ENCODE measurements around the gene RPS14. TPM values are rescaled to one million over a fixed set of nuclear protein-coding genes. Genes with fewer than 3 reads are reported as not detected.

The RPS14 gene
- total RNA-seq (1,000 to 10,000 TPM; 5,539 to 5,586 TPM), polyA plus RNA-seq (over 10,000 TPM in 2 of 3 donors, 1,000 to 10,000 TPM in 1; 9,910 to 11,694 (median 11,598) TPM), total RNA-seq (1,081 to 1,901 (median 1,325) reads per million in 6 experiments)

- H3K36me3 Mint-ChIP-seq, result peaks cover 14 to 42% (median 20%) of the 10 kb centered on the region in 3 donors
Observed at GRCh38 chr5:150449517-150450339, at the start of gene RPS14. Gene RPS14 (minus strand): TSS chr5:150449739. CDS start chr5:150447733, 2,006 bp downstream.

GRCh38 chr5:150498971-150499370 is 49.4 kb upstream of the RPS14 start:
- POLR2A ChIA-PET, result no interaction called here
- Mint-ChIP-seq H3K4me1 (peaks cover 0 to 2% (median 0%) of the 10 kb centered on the region in 4 donors), H3K4me3 (no peak overlapping the region), H3K36me3 (no peaks in the 10 kb centered on the region), H3K27me3 (no peaks in the 10 kb centered on the region), H3K27ac (no peak overlapping the region), H3K9me3 (no peaks in the 10 kb centered on the region)
- no peak for DNase-seq
- ATAC-seq, result no peak

More at GRCh38 chr5:150449517-150450339, at the start of gene RPS14:
- DNase-seq (peak; percentile 87 to 99 (median 94)), ATAC-seq (peak; percentile 91)
- H3K9me3 Mint-ChIP-seq, result peaks cover 0 to 1% (median 0%) of the 10 kb centered on the region in 9 donors
- POLR2A ChIA-PET, result interaction anchor here (0.5 to 2.7 kb wide), 20 partner anchors 9 to 1321 kb away, joined by 3 to 56 read pairs (median 4); partner anchors contain the start of genes CD74, DCTN4, GM2A and HMGXB3
- peaks cover 16 to 46% (median 33%) of the 10 kb centered on the region in 4 donors for H3K4me1 Mint-ChIP-seq
- peak within 1 kb of the TSS; percentile 88 to 100 (median 97) for H3K4me3 Mint-ChIP-seq
- H3K27me3 Mint-ChIP-seq, result no peaks in the 10 kb centered on the region
- peak within 1 kb of the TSS; percentile 98 to 100 (median 100) for H3K27ac Mint-ChIP-seq

- ATAC-seq (no peak), DNase-seq (no peak)
- Mint-ChIP-seq H3K27ac (no peak overlapping the region), H3K4me1 (peaks cover 0 to 2% (median 0%) of the 10 kb centered on the region in 4 donors), H3K9me3 (no peaks in the 10 kb centered on the region), H3K27me3 (no peaks in the 10 kb centered on the region), H3K4me3 (no peak overlapping the region), H3K36me3 (no peaks in the 10 kb centered on the region)
- POLR2A ChIA-PET, result no interaction called here
Observed at GRCh38 chr5:150498501-150498900, 49.0 kb upstream of the RPS14 start.

- H3K4me1 Mint-ChIP-seq, result peaks cover 0 to 2% (median 0%) of the 10 kb centered on the region in 4 donors
- H3K36me3 Mint-ChIP-seq, result no peaks in the 10 kb centered on the region
- no peak for DNase-seq
- no peak overlapping the region for H3K27ac Mint-ChIP-seq
- no peaks in the 10 kb centered on the region for H3K27me3 Mint-ChIP-seq
- no peak overlapping the region for H3K4me3 Mint-ChIP-seq
- POLR2A ChIA-PET, result no interaction called here
- ATAC-seq, result no peak
- no peaks in the 10 kb centered on the region for H3K9me3 Mint-ChIP-seq
Observed at GRCh38 chr5:150497989-150498317, 48.4 kb upstream of the RPS14 start.

- ATAC-seq (no peak), DNase-seq (no peak)
- no peak overlapping the region for H3K4me3 Mint-ChIP-seq
- no peaks in the 10 kb centered on the region for H3K36me3 Mint-ChIP-seq
- no peaks in the 10 kb centered on the region for H3K27me3 Mint-ChIP-seq
- H3K27ac Mint-ChIP-seq, result no peak overlapping the region
- H3K4me1 Mint-ChIP-seq, result peaks cover 0 to 2% (median 0%) of the 10 kb centered on the region in 4 donors
- no peaks in the 10 kb centered on the region for H3K9me3 Mint-ChIP-seq
- POLR2A ChIA-PET, result no interaction called here
Observed at GRCh38 chr5:150497274-150497988, 47.9 kb upstream of the RPS14 start.

- Mint-ChIP-seq H3K4me1 (peaks cover 0 to 2% (median 0%) of the 10 kb centered on the region in 4 donors), H3K9me3 (no peaks in the 10 kb centered on the region), H3K27me3 (no peaks in the 10 kb centered on the region), H3K27ac (no peak overlapping the region), H3K4me3 (no peak overlapping the region), H3K36me3 (no peaks in the 10 kb centered on the region)
- POLR2A ChIA-PET, result no interaction called here
- DNase-seq (no peak), ATAC-seq (no peak)
Observed at GRCh38 chr5:150496534-150496933, 47.0 kb upstream of the RPS14 start.

- ATAC-seq, result no peak
- Mint-ChIP-seq H3K4me1 (peaks cover 0 to 3% (median 0%) of the 10 kb centered on the region in 4 donors), H3K4me3 (no peak overlapping the region), H3K27me3 (no peaks in the 10 kb centered on the region), H3K27ac (peak overlapping the region in 1 of 10 donors; percentile 21), H3K36me3 (no peaks in the 10 kb centered on the region), H3K9me3 (no peaks in the 10 kb centered on the region)
- no peak for DNase-seq
- POLR2A ChIA-PET, result no interaction called here
Observed at GRCh38 chr5:150496098-150496497, 46.6 kb upstream of the RPS14 start.

DNA sequence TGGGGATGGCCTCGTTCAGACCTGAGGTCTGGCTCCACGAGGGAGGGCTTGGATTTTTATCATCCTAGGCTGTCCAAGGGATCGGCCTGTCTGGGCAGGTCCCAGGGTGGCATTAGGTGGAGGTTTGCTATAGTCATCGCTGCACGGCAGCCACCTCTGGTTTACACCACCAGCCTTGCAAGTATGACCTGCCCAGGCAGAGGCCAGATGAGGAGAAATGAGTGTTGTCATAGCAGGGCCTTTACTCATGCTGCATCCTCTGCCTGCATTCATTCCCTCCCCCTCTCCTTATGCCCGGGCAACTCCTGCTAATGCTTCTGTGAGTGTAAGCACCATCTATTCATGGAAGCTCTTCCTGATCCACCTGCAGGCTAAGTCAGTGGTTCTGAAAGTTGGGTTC is 43.1 kb upstream of the RPS14 start:
- Mint-ChIP-seq H3K4me3 (no peak overlapping the region), H3K9me3 (no peaks in the 10 kb centered on the region), H3K27me3 (peaks cover 0 to 8% (median 0%) of the 10 kb centered on the region in 5 donors), H3K36me3 (no peaks in the 10 kb centered on the region), H3K4me1 (peaks cover 0 to 29% (median 2%) of the 10 kb centered on the region in 4 donors), H3K27ac (no peak overlapping the region)
- no peak for ATAC-seq
- no peak for DNase-seq
- POLR2A ChIA-PET, result no interaction called here

DNA sequence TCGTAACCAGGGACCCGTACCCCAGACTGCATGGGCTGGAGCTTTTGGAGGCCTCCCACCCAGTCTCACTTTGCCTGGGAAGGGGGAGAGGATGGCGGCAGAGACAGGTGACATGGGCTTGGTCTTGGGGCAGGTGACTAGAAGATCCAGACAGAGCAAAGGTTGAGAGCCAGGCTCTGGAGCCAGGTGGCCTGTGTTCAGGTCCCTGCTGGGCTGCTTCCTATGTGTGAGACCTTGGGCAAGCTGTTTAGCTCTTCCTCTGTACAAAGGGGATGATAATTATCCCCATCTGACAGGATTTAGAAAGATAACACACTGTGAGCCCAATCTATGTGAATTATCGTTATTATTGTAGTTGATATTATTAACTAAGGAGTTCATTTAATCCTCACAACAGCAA is 42.3 kb upstream of the RPS14 start:
- H3K9me3 Mint-ChIP-seq, result no peaks in the 10 kb centered on the region

DNA sequence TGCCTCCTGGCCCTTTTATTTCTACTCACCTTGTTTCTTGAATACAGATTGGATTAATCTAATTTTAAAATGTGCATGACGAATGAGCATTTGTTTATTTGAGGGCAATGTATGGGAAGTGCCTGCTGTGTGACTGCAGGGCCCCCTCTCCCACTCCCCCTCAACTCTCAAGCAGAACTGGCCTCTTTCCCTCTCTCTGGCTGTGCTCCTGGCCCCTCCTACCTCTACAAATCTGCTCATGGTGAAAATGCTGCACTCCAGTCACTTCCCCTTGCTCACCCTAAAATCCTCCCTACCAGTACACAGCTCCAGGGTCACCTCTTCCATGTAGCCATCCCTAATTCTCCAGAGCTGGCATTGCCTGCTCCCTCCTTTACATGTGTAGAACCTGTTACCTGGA is 41.2 kb upstream of the RPS14 start:
- H3K27me3 Mint-ChIP-seq, result peaks cover 0 to 13% (median 1%) of the 10 kb centered on the region in 5 donors
- no peaks in the 10 kb centered on the region for H3K9me3 Mint-ChIP-seq
- DNase-seq (no peak), ATAC-seq (no peak)
- H3K4me1 Mint-ChIP-seq, result peaks cover 0 to 37% (median 7%) of the 10 kb centered on the region in 4 donors
- H3K4me3 Mint-ChIP-seq, result no peak overlapping the region
- POLR2A ChIA-PET, result no interaction called here
- H3K36me3 Mint-ChIP-seq, result no peaks in the 10 kb centered on the region
- H3K27ac Mint-ChIP-seq, result peak overlapping the region in 2 of 10 donors; percentile 12 to 79

More for the DNA sequence above, 42.3 kb upstream of the RPS14 start:
- H3K4me1 Mint-ChIP-seq, result peaks cover 0 to 36% (median 7%) of the 10 kb centered on the region in 4 donors
- DNase-seq, result no peak
- POLR2A ChIA-PET, result no interaction called here
- no peaks in the 10 kb centered on the region for H3K36me3 Mint-ChIP-seq
- H3K27me3 Mint-ChIP-seq, result peaks cover 0 to 13% (median 1%) of the 10 kb centered on the region in 5 donors
- peak overlapping the region in 1 of 10 donors; percentile 7 for H3K27ac Mint-ChIP-seq
- no peak overlapping the region for H3K4me3 Mint-ChIP-seq
- ATAC-seq, result no peak

GRCh38 chr5:150490296-150490669 is 40.7 kb upstream of the RPS14 start:
- POLR2A ChIA-PET, result no interaction called here
- no peak for ATAC-seq
- no peaks in the 10 kb centered on the region for H3K9me3 Mint-ChIP-seq
- no peak for DNase-seq
- H3K4me3 Mint-ChIP-seq, result no peak overlapping the region
- peaks cover 0 to 37% (median 7%) of the 10 kb centered on the region in 4 donors for H3K4me1 Mint-ChIP-seq
- peaks cover 0 to 13% (median 1%) of the 10 kb centered on the region in 5 donors for H3K27me3 Mint-ChIP-seq
- H3K27ac Mint-ChIP-seq, result peak overlapping the region in 1 of 10 donors; percentile 12
- no peaks in the 10 kb centered on the region for H3K36me3 Mint-ChIP-seq

DNA sequence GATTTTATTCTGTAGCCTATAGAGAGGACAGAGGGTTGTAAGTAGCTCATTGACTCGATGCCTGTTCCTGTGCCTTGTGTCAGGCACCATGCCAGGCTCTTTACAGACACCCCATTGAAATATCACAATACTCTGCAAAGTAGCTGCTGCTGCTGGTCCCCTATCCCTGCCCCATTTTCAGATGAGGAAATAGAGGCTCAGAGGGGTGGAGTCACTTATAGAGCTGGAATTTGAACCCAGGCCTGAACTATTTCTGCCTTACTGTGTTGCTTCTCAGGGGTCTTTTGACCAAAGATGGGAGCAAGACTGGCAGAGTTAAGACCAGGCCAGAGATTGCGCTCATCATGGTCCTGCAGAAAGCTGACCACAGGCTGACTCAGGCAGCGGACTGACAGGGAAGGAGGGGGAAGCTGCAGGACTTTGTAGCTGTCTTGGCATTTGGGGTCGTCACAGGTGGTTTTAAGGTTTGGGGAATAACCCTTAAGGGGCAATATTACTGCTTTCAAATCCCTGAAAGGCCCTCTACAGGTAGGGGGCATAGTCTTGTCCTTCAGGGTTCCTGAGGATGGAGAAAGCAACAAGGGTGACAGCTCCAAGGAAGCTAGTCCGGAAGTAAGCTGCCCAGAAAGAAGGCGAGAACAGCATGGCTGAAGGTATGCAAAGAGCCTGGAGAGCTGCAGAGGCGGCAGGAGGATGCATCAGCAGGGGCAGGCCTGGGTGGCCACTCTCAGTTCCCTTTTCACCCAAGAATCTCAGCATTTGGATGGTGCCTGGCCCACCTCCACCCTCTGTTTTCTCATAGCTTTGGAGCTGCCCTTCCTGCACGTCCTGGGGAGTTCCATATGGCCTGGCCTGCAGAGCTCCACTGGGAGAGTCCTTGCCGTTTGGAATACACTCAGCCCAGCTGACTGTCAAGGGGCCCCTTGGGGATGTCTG is 40.1 kb upstream of the RPS14 start:
- Mint-ChIP-seq H3K4me1 (peaks cover 5 to 39% (median 10%) of the 10 kb centered on the region in 4 donors), H3K4me3 (no peak overlapping the region), H3K27me3 (peaks cover 0 to 13% (median 1%) of the 10 kb centered on the region in 5 donors), H3K27ac (peak overlapping the region in 1 of 10 donors; percentile 13), H3K36me3 (no peaks in the 10 kb centered on the region), H3K9me3 (no peaks in the 10 kb centered on the region)
- DNase-seq, result no peak
- POLR2A ChIA-PET, result no interaction called here
- ATAC-seq, result no peak

Data from naive thymus-derived CD8-positive, alpha-beta T cell (primary cell).